ENCODE measurements around the gene NEAT1.

- TF ChIP-seq CTCF (IDR thresholded peaks at IDR 0.05), result no peak
- peak; percentile 94 for TF ChIP-seq POLR2A (IDR thresholded peaks at IDR 0.05)
- no peak for TF ChIP-seq EP300 (IDR thresholded peaks at IDR 0.05; ENCODE audit: low read depth)
- TF ChIP-seq POLR2AphosphoS5 (IDR thresholded peaks at IDR 0.05), result peak; percentile 96 to 98 (median 97)
Measured at GRCh38 chr11:65386307-65387140, 36.1 kb upstream of the NEAT1 start, which contains the start of gene FRMD8.
